ENCODE measurements around the gene IFT74.

GRCh38 chr9:27107241-27107640, 151.0 kb downstream of the IFT74 start:
- no peak for TF ChIP-seq POLR2A (IDR thresholded peaks at IDR 0.05; ENCODE audit: low read depth)
- no peak for TF ChIP-seq CTCF (IDR thresholded peaks at IDR 0.05)
- no peak for TF ChIP-seq POLR2AphosphoS5 (IDR thresholded peaks at IDR 0.05)
